HCT116 (cell line): ENCODE data around the gene CNDP2. TPM values are rescaled to one million over a fixed set of nuclear protein-coding genes. Genes with fewer than 3 reads are reported as not detected.
"Not testable (repeated sequence)": the region's sequence is repeated elsewhere in the genome, so short reads cannot be mapped to it uniquely, and the experiment has no call there.

ENCODE experiments used
- ATAC-seq: fragments of 200-7000 bp; cut with Tn5 transposase; 2 replicates; pipeline ENCODE4 v1.9.1; 2020; ENCODE audit warnings: mild to moderate bottlenecking, moderate library complexity
- BruUV-seq: library from RNA; stranded (reverse); fragments of 400-500 nt; replicated peaks from 2 replicates; lab custom pipeline; 2021; lab: Mats Ljungman, UMichigan
- CTCF ChIA-PET: fragments of 300-600 bp; sonication (Branson Sonifier 250); formaldehyde crosslinking; loops from one replicate; lab custom pipeline; 2021; ENCODE audit warnings: antibody characterized with exemption; lab: Charles Lee
- POLR2A ChIA-PET: fragments of 300-600, 350-600 bp; sonication (Branson Sonifier 250); formaldehyde crosslinking; loops from one replicate; lab custom pipeline; 2021; ENCODE audit warnings: antibody characterized with exemption; lab: Charles Lee
- RAD21 ChIA-PET, 2 experiments: fragments of 300-600 bp; sonication (Branson Sonifier 250); formaldehyde crosslinking; loops; one replicate each; lab custom pipeline; 2023; ENCODE audit warnings: low total read pairs in 2 of 2; ENCODE audit not compliant: uncharacterized antibody in 2 of 2, unreplicated experiment in 2 of 2, low non-redundant PET in 1 of 2; lab: Charles Lee
- DNase-seq: peaks from one replicate; pipeline ENCODE4 v3.0.0-alpha.2; 2010; ENCODE audit warnings: low read depth, low spot score
- H2AFZ ChIP-seq: fragments of 200-600 bp; shearing (Covaris generic), sonication (generic); 2 replicates; pipeline ENCODE4 v1.6.1; 2017; ENCODE audit warnings: low read depth, mixed run types, mixed read lengths, antibody characterized with exemption, low read length; ENCODE audit not compliant: poor library complexity, severe bottlenecking
- H3K27ac ChIP-seq: 2 replicates; pipeline ENCODE4 v1.5.1; 2012; ENCODE audit warnings: low read depth, low read length
- H3K27me3 ChIP-seq: fragments of 200-600 bp; sonication (generic); 2 replicates; pipeline ENCODE4 v1.6.1; 2016; ENCODE audit warnings: mixed run types, low read length, mixed read lengths; ENCODE audit not compliant: insufficient read depth
- H3K36me3 ChIP-seq, 2 experiments: fragments of 200-500 bp in 1 of 2; fragments of 200-600 bp in 1 of 2; sonication (Bioruptor generic) in 1 of 2; sonication (generic) in 1 of 2; 2 replicates each; pipeline versions ENCODE4 v1.5.1 to v1.6.1; 2014 to 2016; ENCODE audit warnings: low read length in 2 of 2, inconsistent platforms in 1 of 2, mixed read lengths in 1 of 2, mixed run types in 1 of 2; ENCODE audit not compliant: insufficient read depth in 2 of 2, control insufficient read depth in 1 of 2
- H3K4me1 ChIP-seq, 2 experiments: fragments of 200-600 bp in 1 of 2; sonication (generic) in 1 of 2; 2 replicates each; pipeline versions ENCODE4 v1.5.1 to v1.6.1; 2012 to 2017; ENCODE audit warnings: low read length in 2 of 2, inconsistent platforms in 1 of 2, mild to moderate bottlenecking in 1 of 2, mixed read lengths in 1 of 2, mixed run types in 1 of 2, moderate library complexity in 1 of 2; ENCODE audit not compliant: insufficient read depth in 2 of 2, control insufficient read depth in 1 of 2
- H3K4me2 ChIP-seq: fragments of 200-600 bp; sonication (generic); 2 replicates; pipeline ENCODE4 v1.6.1; 2017; ENCODE audit warnings: mixed run types, low read length, mixed read lengths
- H3K4me3 ChIP-seq, 2 experiments: fragments of 200-600 bp in 1 of 2; sonication (generic) in 1 of 2; replicated peaks in 1 of 2; 2 replicates each; pipeline ENCODE4 v1.5.1; 2011 to 2016; ENCODE audit warnings: low read length in 2 of 2, control low read depth in 1 of 2, low read depth in 1 of 2, mild to moderate bottlenecking in 1 of 2, mixed read lengths in 1 of 2, mixed run types in 1 of 2
- H3K79me2 ChIP-seq: fragments of 200-600 bp; sonication (generic); 2 replicates; pipeline ENCODE4 v1.6.1; 2017; ENCODE audit warnings: mild to moderate bottlenecking, mixed run types, low read length, moderate library complexity, mixed read lengths; ENCODE audit not compliant: insufficient read depth
- H3K9ac ChIP-seq: fragments of 200-600 bp; sonication (generic); 2 replicates; pipeline ENCODE4 v1.6.1; 2016; ENCODE audit warnings: low read length, mixed read lengths
- H3K9me2 ChIP-seq: fragments of 200-600 bp; sonication (generic), shearing (Covaris generic); 2 replicates; pipeline ENCODE4 v1.6.1; 2017; ENCODE audit warnings: mixed run types, mild to moderate bottlenecking, moderate library complexity; ENCODE audit not compliant: insufficient read depth
- H3K9me3 ChIP-seq, 2 experiments: fragments of 200-500 bp in 1 of 2; fragments of 200-600 bp in 1 of 2; sonication (Bioruptor generic) in 1 of 2; sonication (generic) in 1 of 2; 2 replicates each; pipeline ENCODE4 v1.6.1; 2014 to 2017; ENCODE audit warnings: low read length in 2 of 2, mixed read lengths in 2 of 2, inconsistent platforms in 1 of 2, low read depth in 1 of 2, mild to moderate bottlenecking in 1 of 2, mixed run types in 1 of 2, moderate library complexity in 1 of 2; ENCODE audit not compliant: control insufficient read depth in 1 of 2, insufficient read depth in 1 of 2
- H4K20me1 ChIP-seq: fragments of 200-600 bp; sonication (generic), shearing (Covaris generic); 2 replicates; pipeline ENCODE4 v1.6.1; 2017; ENCODE audit warnings: mixed run types, mild to moderate bottlenecking, moderate library complexity; ENCODE audit not compliant: insufficient read depth
- MAX ChIP-seq: IDR thresholded peaks from 2 replicates; pipeline ENCODE4 v1.6.1; 2012
- POLR2AphosphoS5 ChIP-seq: IDR thresholded peaks from 2 replicates; pipeline ENCODE4 v1.6.1; 2011; ENCODE audit warnings: mild to moderate bottlenecking, low read depth, low read length, moderate library complexity
- SIN3A ChIP-seq: IDR thresholded peaks from 2 replicates; pipeline ENCODE4 v1.6.1; 2012; ENCODE audit warnings: low read depth
- intact Hi-C: fragments of 100-400 bp; cut with micrococcal nuclease; formaldehyde crosslinking; loops from 2 replicates; pipeline ENCODE4 v1.10.0; 2022
- total RNA-seq: library from RNA; stranded (reverse); gene quantifications from one replicate; pipeline ENCODE4 v1.2.1, GENCODE V29; 2021; ENCODE audit not compliant: unreplicated experiment

Gene CNDP2
- total RNA-seq, 1 experiment from 2014 or later = 112 TPM

- DNase-seq = no peak
- CTCF ChIA-PET = no interaction called here
- peaks cover 6 to 10% of the 10 kb centered on the region in 2 experiments for H3K4me1 ChIP-seq
- TF ChIP-seq POLR2AphosphoS5 (no peak), SIN3A (no peak), MAX (no peak)
- TF ChIP-seq, all 23 proteins: peak for 0
- H3K9me2 ChIP-seq = no peaks in the 10 kb centered on the region
- H3K4me2 ChIP-seq = no peak overlapping the region
- H3K9ac ChIP-seq = no peak overlapping the region
- peaks cover 14 to 27% of the 10 kb centered on the region in 2 experiments; a peak in 3 of 4 replicates for H3K36me3 ChIP-seq
- POLR2A ChIA-PET = no interaction called here
- no peak overlapping the region for H2AFZ ChIP-seq
- intact Hi-C loops = no loop called here
- ATAC-seq = no peak
- BruUV-seq = no TSS peak
- no peak overlapping the region for H3K4me3 ChIP-seq
- H3K27me3 ChIP-seq = no peaks in the 10 kb centered on the region
- H3K79me2 ChIP-seq = peaks cover 40% of the 10 kb centered on the region
- H3K9me3 ChIP-seq = no peaks in the 10 kb centered on the region
- RAD21 ChIA-PET = no interaction called here
- no peak overlapping the region for H3K27ac ChIP-seq
- H4K20me1 ChIP-seq = no peaks in the 10 kb centered on the region
These were observed 4.2 kb downstream of the CNDP2 start for GRCh38 chr18:74500372-74500771.

GRCh38 chr18:74500774-74501173 is 4.6 kb downstream of the CNDP2 start:
- POLR2A ChIA-PET, H4K20me1 ChIP-seq, H3K4me3 ChIP-seq, H3K9me3 ChIP-seq, H2AFZ ChIP-seq, RAD21 ChIA-PET, H3K27me3 ChIP-seq, H3K9ac ChIP-seq, H3K9me2 ChIP-seq, H3K27ac ChIP-seq, intact Hi-C loops, H3K4me1 ChIP-seq, H3K4me2 ChIP-seq, CTCF ChIA-PET, BruUV-seq, ATAC-seq, DNase-seq: not testable (repeated sequence)
- Histone ChIP-seq H3K36me3 (peaks cover 14 to 28% of the 10 kb centered on the region in 2 experiments; a peak in 3 of 4 replicates), H3K79me2 (peaks cover 40% of the 10 kb centered on the region)
